OCI-LY7 (cell line): ENCODE measurements around the gene NUP133.

Source experiments
- EZH2phosphoT487 ChIP-seq: fragments of 200-600 bp; sonication (generic); IDR thresholded peaks from 2 replicates; pipeline ENCODE4 v1.6.1; 2018; ENCODE audit warnings: low read depth, borderline replicate concordance, mild to moderate bottlenecking, mixed run types, antibody characterized with exemption, low read length, moderate library complexity, mixed read lengths
- TF ChIP-seq, protein P1 (sequence below): fragments of 200-600 bp; sonication (generic); conservative IDR thresholded peaks from 2 replicates; pipeline ENCODE4 v1.5.1; 2014; ENCODE audit warnings: mild to moderate bottlenecking, antibody characterized with exemption, low read length, moderate library complexity, mixed read lengths

DNA sequence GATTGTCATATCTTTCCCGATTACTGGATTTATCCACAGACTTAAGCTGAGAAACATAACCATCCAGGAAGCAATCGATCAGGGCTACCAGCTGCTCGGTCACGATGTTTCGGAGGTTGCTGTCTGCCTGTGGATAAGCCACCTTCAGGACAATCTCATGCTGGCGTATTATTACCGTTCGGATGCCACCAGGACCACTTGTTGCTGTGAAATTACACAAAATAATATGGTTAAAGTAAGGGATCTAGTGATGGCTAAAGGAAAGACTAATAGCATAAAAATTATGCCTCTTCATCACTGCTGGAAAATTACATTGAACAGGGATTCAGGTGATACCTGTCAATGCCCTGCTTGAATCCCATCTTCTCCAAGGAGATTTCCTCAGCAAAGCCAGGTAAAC is 43.5 kb downstream of the NUP133 start:
- TF ChIP-seq, protein P1, sequence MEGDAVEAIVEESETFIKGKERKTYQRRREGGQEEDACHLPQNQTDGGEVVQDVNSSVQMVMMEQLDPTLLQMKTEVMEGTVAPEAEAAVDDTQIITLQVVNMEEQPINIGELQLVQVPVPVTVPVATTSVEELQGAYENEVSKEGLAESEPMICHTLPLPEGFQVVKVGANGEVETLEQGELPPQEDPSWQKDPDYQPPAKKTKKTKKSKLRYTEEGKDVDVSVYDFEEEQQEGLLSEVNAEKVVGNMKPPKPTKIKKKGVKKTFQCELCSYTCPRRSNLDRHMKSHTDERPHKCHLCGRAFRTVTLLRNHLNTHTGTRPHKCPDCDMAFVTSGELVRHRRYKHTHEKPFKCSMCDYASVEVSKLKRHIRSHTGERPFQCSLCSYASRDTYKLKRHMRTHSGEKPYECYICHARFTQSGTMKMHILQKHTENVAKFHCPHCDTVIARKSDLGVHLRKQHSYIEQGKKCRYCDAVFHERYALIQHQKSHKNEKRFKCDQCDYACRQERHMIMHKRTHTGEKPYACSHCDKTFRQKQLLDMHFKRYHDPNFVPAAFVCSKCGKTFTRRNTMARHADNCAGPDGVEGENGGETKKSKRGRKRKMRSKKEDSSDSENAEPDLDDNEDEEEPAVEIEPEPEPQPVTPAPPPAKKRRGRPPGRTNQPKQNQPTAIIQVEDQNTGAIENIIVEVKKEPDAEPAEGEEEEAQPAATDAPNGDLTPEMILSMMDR = no peak
- TF ChIP-seq EZH2phosphoT487 = no peak
